Smooth muscle cell (in vitro differentiated cells): ENCODE data around the gene CARD19. TPM values are rescaled to one million over a fixed set of nuclear protein-coding genes. Genes with fewer than 3 reads are reported as not detected.

ENCODE experiments used
- DNase-seq: peaks from one replicate; lab custom pipeline; 2025; ENCODE audit not compliant: unreplicated experiment; lab: John Stamatoyannopoulos, UW
- H2AFZ ChIP-seq: fragments of 200-600 bp; sonication (generic); 2 replicates; pipeline ENCODE4 v1.6.0; 2016; ENCODE audit warnings: antibody characterized with exemption, low read depth, mild to moderate bottlenecking
- H3F3A ChIP-seq: fragments of 200-600 bp; sonication (generic); 2 replicates; pipeline ENCODE4 v1.6.0; 2017; ENCODE audit warnings: antibody characterized with exemption, low read depth
- H3K27ac ChIP-seq: fragments of 200-600 bp; sonication (generic); 2 replicates; pipeline ENCODE4 v1.5.1; 2016; ENCODE audit warnings: low read depth, mild to moderate bottlenecking
- H3K27me3 ChIP-seq: fragments of 200-600 bp; sonication (generic); 2 replicates; pipeline ENCODE4 v1.6.1; 2016; ENCODE audit warnings: low read depth, mild to moderate bottlenecking
- H3K36me3 ChIP-seq: fragments of 200-600 bp; sonication (generic); 2 replicates; pipeline ENCODE4 v1.5.1; 2016; ENCODE audit warnings: low read depth
- H3K4me1 ChIP-seq: fragments of 200-600 bp; sonication (generic); 2 replicates; pipeline ENCODE4 v1.5.1; 2016; ENCODE audit warnings: low read depth
- H3K4me2 ChIP-seq: fragments of 200-600 bp; sonication (generic); 2 replicates; pipeline ENCODE4 v1.6.0; 2016; ENCODE audit warnings: mild to moderate bottlenecking
- H3K4me3 ChIP-seq: fragments of 200-600 bp; sonication (generic); 2 replicates; pipeline ENCODE4 v1.5.1; 2016; ENCODE audit warnings: mild to moderate bottlenecking
- H3K79me2 ChIP-seq: fragments of 200-600 bp; sonication (generic); 2 replicates; pipeline ENCODE4 v1.6.0; 2016; ENCODE audit warnings: low read depth, mild to moderate bottlenecking
- H3K9ac ChIP-seq: fragments of 200-600 bp; sonication (generic); 2 replicates; pipeline ENCODE4 v1.6.0; 2016; ENCODE audit warnings: low read depth
- H3K9me3 ChIP-seq: fragments of 200-600 bp; sonication (generic); replicated peaks from 2 replicates; pipeline ENCODE4 v1.5.1; 2016; ENCODE audit warnings: low read depth
- H4K20me1 ChIP-seq: fragments of 200-600 bp; sonication (generic); 2 replicates; pipeline ENCODE4 v1.6.0; 2016; ENCODE audit warnings: low read depth
- WGBS: methylation state at CpG from one replicate; pipeline ENCODE4 v1.1.7; 2016; ENCODE audit warnings: low lambda C conversion rate; 5-methylcytosine and 5-hydroxymethylcytosine counted together
- polyA plus RNA-seq: library from polyadenylated mRNA; unstranded; fragments of >200 nt; fragmentation: Nextera tagmentation; extraction: Ambion mirVana; gene quantifications from 2 replicates; pipeline ENCODE4 v1.2.1, GENCODE V29; 2016
- total RNA-seq: library from RNA; depleted of rRNA; stranded (reverse); fragments of >200 nt; gene quantifications from 2 replicates; pipeline ENCODE4 v1.2.3, GENCODE V29; 2014
- TF ChIP-seq, protein P1 (sequence below): fragments of 200-600 bp; sonication (generic); IDR thresholded peaks from 2 replicates; pipeline ENCODE4 v1.5.1; 2017; ENCODE audit warnings: borderline replicate concordance, mild to moderate bottlenecking, antibody characterized with exemption; ENCODE audit not compliant: insufficient read depth, poor library complexity, severe bottlenecking

Gene CARD19
- total and polyA plus RNA-seq, 2 experiments from 2014 or later = 86.0 to 88.1 TPM

DNA sequence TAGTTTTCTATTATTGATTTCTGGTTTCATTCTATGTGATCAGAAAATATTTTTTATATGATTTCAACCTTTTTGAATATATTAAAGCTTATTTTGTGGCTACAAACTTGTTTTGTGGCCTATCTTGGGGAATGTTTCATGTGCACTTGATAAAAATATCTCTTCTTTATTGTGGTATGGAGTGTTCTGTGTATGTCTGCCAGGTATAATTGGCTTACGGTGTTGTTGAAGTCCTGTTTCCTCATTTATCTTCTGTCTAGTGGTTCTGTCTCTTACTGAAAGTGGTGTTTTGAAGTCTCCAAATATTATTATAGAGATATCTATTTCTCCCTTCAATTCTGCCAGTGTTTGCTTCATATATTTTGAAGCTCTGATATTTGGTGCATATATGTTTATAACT is 9.6 kb downstream of the CARD19 start:
- peaks cover 95% of the 10 kb centered on the region for H4K20me1 ChIP-seq

DNA sequence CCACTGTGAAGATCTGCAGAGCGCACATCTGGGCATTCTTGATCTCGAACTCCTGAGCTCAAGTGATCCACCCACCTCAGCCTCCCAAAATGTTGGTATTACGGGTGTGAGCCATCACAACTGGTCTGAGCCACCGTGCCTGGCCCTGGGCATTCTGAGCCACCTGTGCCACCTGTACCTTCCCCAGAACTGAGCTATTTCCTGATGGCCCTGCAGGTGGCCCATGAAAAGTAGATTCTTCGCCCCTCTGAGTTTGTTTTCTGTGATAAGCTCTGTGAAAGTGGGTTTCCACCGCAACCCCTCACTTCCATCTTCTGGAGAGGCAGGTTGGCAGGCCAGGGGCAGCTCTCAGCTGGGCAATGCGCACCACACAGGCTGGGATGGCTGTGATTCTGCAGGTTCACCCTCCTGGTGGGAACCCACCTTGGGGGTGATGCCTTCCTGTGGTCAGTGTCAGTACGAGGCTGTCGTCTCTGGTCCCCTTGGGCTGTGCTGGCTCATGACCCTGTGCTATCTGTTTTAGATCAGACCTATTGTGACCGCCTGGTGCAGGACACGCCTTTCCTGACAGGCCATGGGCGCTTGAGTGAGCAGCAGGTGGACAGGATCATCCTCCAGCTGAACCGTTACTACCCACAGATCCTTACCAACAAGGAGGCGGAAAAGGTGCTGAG is 11.3 kb downstream of the CARD19 start:
- Histone ChIP-seq H3K4me3 (no peak overlapping the region), H3K79me2 (peaks cover 49% of the 10 kb centered on the region), H3F3A (no peaks in the 10 kb centered on the region), H3K27me3 (no peaks in the 10 kb centered on the region), H3K4me1 (no peaks in the 10 kb centered on the region), H2AFZ (no peak overlapping the region), H3K9ac (no peak overlapping the region), H3K9me3 (peaks cover 5% of the 10 kb centered on the region), H3K27ac (no peak overlapping the region), H3K36me3 (peaks cover 3% of the 10 kb centered on the region), H3K4me2 (no peak overlapping the region), H4K20me1 (peaks cover 95% of the 10 kb centered on the region)
- DNase-seq = no peak
- TF ChIP-seq, protein P1, sequence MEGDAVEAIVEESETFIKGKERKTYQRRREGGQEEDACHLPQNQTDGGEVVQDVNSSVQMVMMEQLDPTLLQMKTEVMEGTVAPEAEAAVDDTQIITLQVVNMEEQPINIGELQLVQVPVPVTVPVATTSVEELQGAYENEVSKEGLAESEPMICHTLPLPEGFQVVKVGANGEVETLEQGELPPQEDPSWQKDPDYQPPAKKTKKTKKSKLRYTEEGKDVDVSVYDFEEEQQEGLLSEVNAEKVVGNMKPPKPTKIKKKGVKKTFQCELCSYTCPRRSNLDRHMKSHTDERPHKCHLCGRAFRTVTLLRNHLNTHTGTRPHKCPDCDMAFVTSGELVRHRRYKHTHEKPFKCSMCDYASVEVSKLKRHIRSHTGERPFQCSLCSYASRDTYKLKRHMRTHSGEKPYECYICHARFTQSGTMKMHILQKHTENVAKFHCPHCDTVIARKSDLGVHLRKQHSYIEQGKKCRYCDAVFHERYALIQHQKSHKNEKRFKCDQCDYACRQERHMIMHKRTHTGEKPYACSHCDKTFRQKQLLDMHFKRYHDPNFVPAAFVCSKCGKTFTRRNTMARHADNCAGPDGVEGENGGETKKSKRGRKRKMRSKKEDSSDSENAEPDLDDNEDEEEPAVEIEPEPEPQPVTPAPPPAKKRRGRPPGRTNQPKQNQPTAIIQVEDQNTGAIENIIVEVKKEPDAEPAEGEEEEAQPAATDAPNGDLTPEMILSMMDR = no peak
- 89% methylated on average over 14 of the region's 14 CpGs for WGBS

More for the DNA sequence above, 9.6 kb downstream of the CARD19 start:
- Histone ChIP-seq H3K36me3 (peaks cover 3% of the 10 kb centered on the region), H3K4me3 (no peak overlapping the region), H2AFZ (no peak overlapping the region), H3K27me3 (no peaks in the 10 kb centered on the region), H3K9ac (no peak overlapping the region), H3K4me1 (no peaks in the 10 kb centered on the region), H3K9me3 (peaks cover 5% of the 10 kb centered on the region), H3K79me2 (peaks cover 65% of the 10 kb centered on the region), H3K27ac (no peak overlapping the region), H3F3A (no peaks in the 10 kb centered on the region), H3K4me2 (no peak overlapping the region)
- TF ChIP-seq, protein P1 = no peak
- 97% methylated on average over 1 of the region's 1 CpG for WGBS
- DNase-seq = no peak

DNA sequence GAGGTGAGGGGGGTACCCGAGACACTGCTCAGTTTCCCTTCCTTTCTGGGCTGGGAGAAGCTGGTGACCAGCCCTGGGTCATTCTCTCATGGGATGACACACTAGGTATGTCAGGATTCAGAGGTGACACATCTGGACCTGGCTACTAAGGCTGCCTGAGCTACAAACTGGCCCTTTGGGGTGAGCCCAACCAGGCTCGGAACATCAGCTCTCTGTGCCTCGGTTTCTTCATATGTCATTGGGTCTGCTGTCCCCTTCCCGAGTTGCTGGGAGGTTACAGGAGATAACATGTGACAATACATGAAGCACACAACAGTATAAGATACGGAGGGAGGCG is 11.8 kb downstream of the CARD19 start:
- H3K27me3 ChIP-seq = no peaks in the 10 kb centered on the region
- no peak overlapping the region for H3K4me3 ChIP-seq
- H3K79me2 ChIP-seq = peaks cover 44% of the 10 kb centered on the region
- no peaks in the 10 kb centered on the region for H3F3A ChIP-seq
- TF ChIP-seq, protein P1 = no peak
- no peak for DNase-seq
- no peak overlapping the region for H3K4me2 ChIP-seq
- WGBS = 87% methylated on average over 6 of the region's 6 CpGs
- H4K20me1 ChIP-seq = peaks cover 90% of the 10 kb centered on the region
- no peak overlapping the region for H2AFZ ChIP-seq
- H3K27ac ChIP-seq = no peak overlapping the region
- peaks cover 5% of the 10 kb centered on the region for H3K9me3 ChIP-seq
- H3K36me3 ChIP-seq = peaks cover 3% of the 10 kb centered on the region
- H3K4me1 ChIP-seq = no peaks in the 10 kb centered on the region
- no peak overlapping the region for H3K9ac ChIP-seq
